Liver (tissue), 9 donors: ENCODE results near the gene CHST12. TPM values are rescaled to one million over a fixed set of nuclear protein-coding genes. Genes with fewer than 3 reads are reported as not detected.

Experiments
- DNase-seq: peaks from one replicate; pipeline ENCODE4 v3.0.0-alpha.2; 2017; ENCODE audit warnings: low spot score
- H3K27ac ChIP-seq, 2 donors: one replicate each; pipeline ENCODE4 v1.7.0; 2013; ENCODE audit warnings: inconsistent platforms in 2 of 2, low read length in 2 of 2, control low read depth in 1 of 2, low read depth in 1 of 2, mild to moderate bottlenecking in 1 of 2
- H3K27me3 ChIP-seq, 4 donors: one replicate each; pipeline versions ENCODE4 v1.6.1 to v1.7.0; 2013; ENCODE audit warnings: low read length in 3 of 4, inconsistent platforms in 1 of 4, mild to moderate bottlenecking in 1 of 4, moderate library complexity in 1 of 4; ENCODE audit not compliant: control insufficient read depth in 4 of 4, insufficient read depth in 4 of 4
- H3K36me3 ChIP-seq, 4 donors: one replicate each; pipeline versions ENCODE4 v1.6.1 to v1.7.0; 2013; ENCODE audit warnings: low read length in 3 of 4, mild to moderate bottlenecking in 3 of 4, low read depth in 1 of 4, moderate library complexity in 1 of 4; ENCODE audit not compliant: control insufficient read depth in 4 of 4, insufficient read depth in 3 of 4
- H3K4me1 ChIP-seq, 4 donors: one replicate each; pipeline versions ENCODE4 v1.6.1 to v1.7.0; 2013; ENCODE audit warnings: low read length in 3 of 4, mild to moderate bottlenecking in 3 of 4, moderate library complexity in 1 of 4; ENCODE audit not compliant: control insufficient read depth in 4 of 4, insufficient read depth in 4 of 4
- H3K4me3 ChIP-seq, 3 donors: one replicate each; pipeline versions ENCODE4 v1.6.1 to v1.7.0; 2013; ENCODE audit warnings: low read length in 3 of 3, control low read depth in 1 of 3, low read depth in 1 of 3, mild to moderate bottlenecking in 1 of 3
- H3K9ac ChIP-seq, 2 donors: one replicate each; pipeline ENCODE4 v1.7.0; 2013; ENCODE audit warnings: low read length in 2 of 2, mild to moderate bottlenecking in 2 of 2, moderate library complexity in 2 of 2, control low read depth in 1 of 2, low read depth in 1 of 2
- H3K9me3 ChIP-seq, 4 donors: one replicate each; pipeline versions ENCODE4 v1.6.1 to v1.7.0; 2013; ENCODE audit warnings: low read length in 3 of 4; ENCODE audit not compliant: control insufficient read depth in 4 of 4
- EGR1 ChIP-seq, 2 donors: IDR thresholded peaks; 2 replicates each; pipeline ENCODE4 v1.6.1; 2016 to 2018; ENCODE audit warnings: antibody characterized with exemption in 2 of 2, low read depth in 2 of 2
- FOXA1 ChIP-seq: IDR thresholded peaks from 2 replicates; pipeline ENCODE4 v1.6.1; 2016; ENCODE audit warnings: antibody characterized with exemption
- FOXA2 ChIP-seq: IDR thresholded peaks from 2 replicates; pipeline ENCODE4 v1.6.1; 2016; ENCODE audit warnings: antibody characterized with exemption
- GABPA ChIP-seq, 2 donors: IDR thresholded peaks in 1 of 2; conservative IDR thresholded peaks in 1 of 2; 2 replicates each; pipeline ENCODE4 v1.6.1; 2016; ENCODE audit warnings: antibody characterized with exemption in 2 of 2, mild to moderate bottlenecking in 1 of 2, moderate library complexity in 1 of 2
- HNF4A ChIP-seq, 2 donors: conservative IDR thresholded peaks; 2 replicates each; pipeline ENCODE4 v1.6.1; 2016; ENCODE audit warnings: antibody characterized with exemption in 2 of 2, mild to moderate bottlenecking in 2 of 2
- HNF4G ChIP-seq: IDR thresholded peaks from 2 replicates; pipeline ENCODE4 v1.6.1; 2016; ENCODE audit warnings: antibody characterized with exemption
- JUND ChIP-seq, 2 donors: IDR thresholded peaks; 2 replicates each; pipeline ENCODE4 v1.6.1; 2016; ENCODE audit warnings: antibody characterized with exemption in 2 of 2
- MAX ChIP-seq: IDR thresholded peaks from 2 replicates; pipeline ENCODE4 v1.6.1; 2016; ENCODE audit warnings: antibody characterized with exemption
- NR2F2 ChIP-seq: IDR thresholded peaks from 2 replicates; pipeline ENCODE4 v1.6.1; 2016; ENCODE audit warnings: antibody characterized with exemption
- RAD21 ChIP-seq, 2 donors: IDR thresholded peaks; 2 replicates each; pipeline ENCODE4 v1.6.1; 2016; ENCODE audit warnings: antibody characterized with exemption in 2 of 2, mild to moderate bottlenecking in 2 of 2
- REST ChIP-seq: IDR thresholded peaks from 2 replicates; pipeline ENCODE4 v1.6.1; 2016; ENCODE audit warnings: antibody characterized with exemption, mild to moderate bottlenecking
- RXRA ChIP-seq, 2 donors: IDR thresholded peaks; 2 replicates each; pipeline ENCODE4 v1.6.1; 2017 to 2018; ENCODE audit warnings: antibody characterized with exemption in 2 of 2, mild to moderate bottlenecking in 1 of 2
- SP1 ChIP-seq: IDR thresholded peaks from 2 replicates; pipeline ENCODE4 v1.6.1; 2018; ENCODE audit warnings: antibody characterized with exemption, mild to moderate bottlenecking
- TAF1 ChIP-seq: conservative IDR thresholded peaks from 2 replicates; pipeline ENCODE4 v1.6.1; 2016; ENCODE audit warnings: antibody characterized with exemption, mild to moderate bottlenecking
- YY1 ChIP-seq: IDR thresholded peaks from 2 replicates; pipeline ENCODE4 v1.6.1; 2016; ENCODE audit warnings: antibody characterized with exemption, mild to moderate bottlenecking
- ZBTB33 ChIP-seq: IDR thresholded peaks from 2 replicates; pipeline ENCODE4 v1.6.1; 2016; ENCODE audit warnings: antibody characterized with exemption
- WGBS: extraction: QIAGEN DNeasy Blood & Tissue Kit; methylation state at CpG from one replicate; pipeline ENCODE4 v1.1.7; 2013; 5-methylcytosine and 5-hydroxymethylcytosine counted together
- polyA plus RNA-seq, 2 donors: library from polyadenylated mRNA; stranded (reverse) in 1 of 2; unstranded in 1 of 2; fragments of 200-250 nt in 1 of 2; fragments of >200 nt in 1 of 2; fragmentation: Nextera tagmentation in 1 of 2; extraction: Ambion mirVana in 1 of 2; gene quantifications; one replicate each; pipeline versions ENCODE4 v1.2.1 to v1.2.3, GENCODE V29; 2013 to 2015
- total RNA-seq, 2 donors: library from RNA; depleted of rRNA; stranded (reverse); fragments of >200 nt; gene quantifications; one replicate each; pipeline ENCODE4 v1.2.3, GENCODE V29; 2014
- TF ChIP-seq, protein P1 (sequence below): IDR thresholded peaks from 2 replicates; pipeline ENCODE4 v1.6.1; 2016; ENCODE audit warnings: antibody characterized with exemption
- TF ChIP-seq, protein P2 (sequence below): fragments of 150-350 bp; IDR thresholded peaks from 2 replicates; pipeline ENCODE4 v1.5.1; 2017; ENCODE audit warnings: improper control_type of control experiment, low read depth, low read length; ENCODE audit not compliant: missing input control
- donor health status: healthy.
- donor health status: healthy.
- donor health status: healthy.
- donor health status: healthy.
- donor health status: healthy.

Gene CHST12
- total and polyA plus RNA-seq, 4 donors, result 3.2 to 11.9 (median 5.2) TPM

- no peak for TF ChIP-seq MAX
- TF ChIP-seq EGR1 (IDR thresholded peaks at IDR 0.05; ENCODE audit: low read depth in 2 of 2), result no peak
- no peak for TF ChIP-seq FOXA2
- TF ChIP-seq NR2F2, result no peak
- TF ChIP-seq HNF4A (conservative IDR thresholded peaks at IDR 0.05), result no peak
- TF ChIP-seq SP1, result no peak
- TF ChIP-seq HNF4G, result no peak
- TF ChIP-seq, protein P1, sequence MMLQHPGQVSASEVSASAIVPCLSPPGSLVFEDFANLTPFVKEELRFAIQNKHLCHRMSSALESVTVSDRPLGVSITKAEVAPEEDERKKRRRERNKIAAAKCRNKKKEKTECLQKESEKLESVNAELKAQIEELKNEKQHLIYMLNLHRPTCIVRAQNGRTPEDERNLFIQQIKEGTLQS, result no peak
- no peak for TF ChIP-seq ZBTB33
- no peak for TF ChIP-seq YY1
- TF ChIP-seq GABPA (IDR thresholded peaks at IDR 0.05 in 1 of 2, conservative IDR thresholded peaks at IDR 0.05 in 1 of 2), result no peak
- no peak for TF ChIP-seq RAD21 (IDR thresholded peaks at IDR 0.05)
- Histone ChIP-seq H3K4me1 (peaks cover 0 to 25% (median 12%) of the 10 kb centered on the region in 4 donors), H3K9ac (no peak overlapping the region), H3K4me3 (no peak overlapping the region), H3K27me3 (no peaks in the 10 kb centered on the region), H3K36me3 (peaks cover 24 to 89% (median 63%) of the 10 kb centered on the region in 4 donors), H3K9me3 (no peaks in the 10 kb centered on the region), H3K27ac (no peak overlapping the region)
- WGBS, result 90% methylated on average over 14 of the region's 14 CpGs
- DNase-seq, result no peak
Observed at GRCh38 chr7:2372724-2373123, 30.7 kb upstream of the CHST12 start.

DNA sequence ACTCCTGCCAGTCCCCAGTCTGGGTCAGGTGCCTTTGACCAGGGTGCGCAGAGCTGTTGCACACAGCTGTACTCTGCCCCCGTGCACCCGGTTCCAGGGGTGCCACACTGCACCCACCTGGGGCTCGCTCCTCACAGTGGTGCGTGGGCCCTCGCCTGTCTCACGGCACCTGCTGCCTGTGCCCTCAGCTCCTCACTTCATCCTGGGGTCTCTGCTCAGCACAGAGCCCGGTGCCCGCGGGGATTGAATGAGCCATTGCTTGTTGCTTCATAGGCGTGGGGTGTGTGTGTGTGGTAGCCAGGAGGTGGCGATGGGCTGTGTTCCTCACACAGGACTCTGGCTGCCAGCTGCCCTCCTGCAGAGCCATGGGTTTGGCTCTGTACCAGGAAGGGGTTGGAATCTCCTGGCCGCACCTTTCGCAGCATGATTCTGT, 30.3 kb upstream of the CHST12 start:
- peak overlapping the region in 1 of 2 donors; percentile 35 for H3K27ac ChIP-seq
- 55% methylated on average over 14 of the region's 14 CpGs for WGBS
- H3K4me1 ChIP-seq, result peaks cover 0 to 25% (median 12%) of the 10 kb centered on the region in 4 donors

More for the DNA sequence above, 30.3 kb upstream of the CHST12 start:
- TF ChIP-seq EGR1 (IDR thresholded peaks at IDR 0.05; ENCODE audit: low read depth in 2 of 2) (no peak), HNF4A (conservative IDR thresholded peaks at IDR 0.05) (peak; percentile 88 to 92), RXRA (IDR thresholded peaks at IDR 0.05) (peak; percentile 68 to 77), JUND (IDR thresholded peaks at IDR 0.05) (no peak), RAD21 (IDR thresholded peaks at IDR 0.05) (peak; percentile 13 to 52), REST (no peak), NR2F2 (no peak), YY1 (no peak), SP1 (peak; percentile 69), FOXA1 (no peak), TAF1 (no peak), HNF4G (peak; percentile 67), MAX (no peak)
- TF ChIP-seq, protein P1, result no peak
- TF ChIP-seq, protein P2, sequence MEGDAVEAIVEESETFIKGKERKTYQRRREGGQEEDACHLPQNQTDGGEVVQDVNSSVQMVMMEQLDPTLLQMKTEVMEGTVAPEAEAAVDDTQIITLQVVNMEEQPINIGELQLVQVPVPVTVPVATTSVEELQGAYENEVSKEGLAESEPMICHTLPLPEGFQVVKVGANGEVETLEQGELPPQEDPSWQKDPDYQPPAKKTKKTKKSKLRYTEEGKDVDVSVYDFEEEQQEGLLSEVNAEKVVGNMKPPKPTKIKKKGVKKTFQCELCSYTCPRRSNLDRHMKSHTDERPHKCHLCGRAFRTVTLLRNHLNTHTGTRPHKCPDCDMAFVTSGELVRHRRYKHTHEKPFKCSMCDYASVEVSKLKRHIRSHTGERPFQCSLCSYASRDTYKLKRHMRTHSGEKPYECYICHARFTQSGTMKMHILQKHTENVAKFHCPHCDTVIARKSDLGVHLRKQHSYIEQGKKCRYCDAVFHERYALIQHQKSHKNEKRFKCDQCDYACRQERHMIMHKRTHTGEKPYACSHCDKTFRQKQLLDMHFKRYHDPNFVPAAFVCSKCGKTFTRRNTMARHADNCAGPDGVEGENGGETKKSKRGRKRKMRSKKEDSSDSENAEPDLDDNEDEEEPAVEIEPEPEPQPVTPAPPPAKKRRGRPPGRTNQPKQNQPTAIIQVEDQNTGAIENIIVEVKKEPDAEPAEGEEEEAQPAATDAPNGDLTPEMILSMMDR, result no peak
- Histone ChIP-seq H3K27me3 (no peaks in the 10 kb centered on the region), H3K36me3 (peaks cover 21 to 90% (median 62%) of the 10 kb centered on the region in 4 donors), H3K9me3 (no peaks in the 10 kb centered on the region), H3K9ac (no peak overlapping the region), H3K4me3 (no peak overlapping the region)
- no peak for DNase-seq
